Testis (tissue), 3 donors: ENCODE data around the gene CCER1. TPM values are rescaled to one million over a fixed set of nuclear protein-coding genes. Genes with fewer than 3 reads are reported as not detected.

Experiments used
- DNase-seq: peaks from one replicate; pipeline ENCODE4 v3.0.0-alpha.2; 2019
- H3K27ac ChIP-seq, 2 donors: fragments of 200-600 bp; sonication (generic); one replicate each; pipeline ENCODE4 v1.5.1; 2019
- H3K27me3 ChIP-seq: fragments of 200-600 bp; sonication (generic); one replicate; pipeline ENCODE4 v1.5.1; 2019
- H3K36me3 ChIP-seq: fragments of 200-600 bp; sonication (generic); one replicate; pipeline ENCODE4 v1.5.1; 2017; ENCODE audit warnings: low read depth; ENCODE audit errors: missing control alignments
- H3K4me1 ChIP-seq: fragments of 200-600 bp; sonication (generic); one replicate; pipeline ENCODE4 v1.5.1; 2019
- H3K4me3 ChIP-seq, 2 donors: fragments of 200-600 bp; sonication (generic); one replicate each; pipeline ENCODE4 v1.5.1; 2017 to 2019
- H3K9me3 ChIP-seq: fragments of 200-600 bp; sonication (generic); one replicate; pipeline ENCODE4 v1.5.1; 2017
- POLR2A ChIP-seq: fragments of 450-650 bp; IDR thresholded peaks from one replicate; pipeline ENCODE4 v1.6.1; 2017; ENCODE audit warnings: antibody characterized with exemption, mild to moderate bottlenecking, moderate library complexity
- WGBS, 2 donors: methylation state at CpG; one replicate each; pipeline ENCODE4 v1.1.5; 2018; 5-methylcytosine and 5-hydroxymethylcytosine counted together
- intact Hi-C: fragments of 100-400 bp; cut with DNase I; formaldehyde crosslinking; loops from one replicate; pipeline ENCODE4 v1.15.1; 2023; ENCODE audit warnings: low total_unique reads
- polyA plus RNA-seq: library from polyadenylated mRNA; stranded (reverse); fragments of 350-450 nt; fragmentation: Illumina TruSeq; extraction: RNeasy Lipid Tissue Mini Kit (QIAGEN cat#74804); gene quantifications from one replicate; pipeline ENCODE4 v1.2.3, GENCODE V29; 2014; ENCODE audit warnings: low read depth, low replicate concordance; ENCODE audit not compliant: insufficient read depth
- total RNA-seq, 2 donors: library from RNA; depleted of rRNA; stranded (reverse); fragments of >200 nt; gene quantifications; one replicate each; pipeline ENCODE4 v1.2.3, GENCODE V29; 2016
- TF ChIP-seq, protein P1 (sequence below), 3 experiments: fragments of 450-650 bp in 2 of 3; fragments of 200-600 bp in 1 of 3; sonication (generic) in 1 of 3; IDR thresholded peaks; one replicate each; pipeline ENCODE4 v1.5.1; 2016 to 2019; ENCODE audit warnings: antibody characterized with exemption in 3 of 3, mild to moderate bottlenecking in 2 of 3, moderate library complexity in 1 of 3

Gene CCER1
- total and polyA plus RNA-seq, 3 donors from 2014 or later, result 17.8 to 77.3 (median 58.6) TPM

GRCh38 chr12:90995010-90995409, 40.0 kb upstream of the CCER1 start:
- WGBS, 2 donors, result 59 to 62% methylated on average over 2 of the region's 2 CpGs
- no peak for DNase-seq
- Histone ChIP-seq H3K36me3 (no peaks in the 10 kb centered on the region), H3K9me3 (no peaks in the 10 kb centered on the region), H3K27ac (no peak overlapping the region), H3K4me1 (no peaks in the 10 kb centered on the region), H3K4me3 (no peak overlapping the region), H3K27me3 (no peaks in the 10 kb centered on the region)
- intact Hi-C loops, result no loop called here
- TF ChIP-seq POLR2A, result no peak
- TF ChIP-seq, protein P1, sequence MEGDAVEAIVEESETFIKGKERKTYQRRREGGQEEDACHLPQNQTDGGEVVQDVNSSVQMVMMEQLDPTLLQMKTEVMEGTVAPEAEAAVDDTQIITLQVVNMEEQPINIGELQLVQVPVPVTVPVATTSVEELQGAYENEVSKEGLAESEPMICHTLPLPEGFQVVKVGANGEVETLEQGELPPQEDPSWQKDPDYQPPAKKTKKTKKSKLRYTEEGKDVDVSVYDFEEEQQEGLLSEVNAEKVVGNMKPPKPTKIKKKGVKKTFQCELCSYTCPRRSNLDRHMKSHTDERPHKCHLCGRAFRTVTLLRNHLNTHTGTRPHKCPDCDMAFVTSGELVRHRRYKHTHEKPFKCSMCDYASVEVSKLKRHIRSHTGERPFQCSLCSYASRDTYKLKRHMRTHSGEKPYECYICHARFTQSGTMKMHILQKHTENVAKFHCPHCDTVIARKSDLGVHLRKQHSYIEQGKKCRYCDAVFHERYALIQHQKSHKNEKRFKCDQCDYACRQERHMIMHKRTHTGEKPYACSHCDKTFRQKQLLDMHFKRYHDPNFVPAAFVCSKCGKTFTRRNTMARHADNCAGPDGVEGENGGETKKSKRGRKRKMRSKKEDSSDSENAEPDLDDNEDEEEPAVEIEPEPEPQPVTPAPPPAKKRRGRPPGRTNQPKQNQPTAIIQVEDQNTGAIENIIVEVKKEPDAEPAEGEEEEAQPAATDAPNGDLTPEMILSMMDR (IDR thresholded peaks at IDR 0.05), result no peak

DNA sequence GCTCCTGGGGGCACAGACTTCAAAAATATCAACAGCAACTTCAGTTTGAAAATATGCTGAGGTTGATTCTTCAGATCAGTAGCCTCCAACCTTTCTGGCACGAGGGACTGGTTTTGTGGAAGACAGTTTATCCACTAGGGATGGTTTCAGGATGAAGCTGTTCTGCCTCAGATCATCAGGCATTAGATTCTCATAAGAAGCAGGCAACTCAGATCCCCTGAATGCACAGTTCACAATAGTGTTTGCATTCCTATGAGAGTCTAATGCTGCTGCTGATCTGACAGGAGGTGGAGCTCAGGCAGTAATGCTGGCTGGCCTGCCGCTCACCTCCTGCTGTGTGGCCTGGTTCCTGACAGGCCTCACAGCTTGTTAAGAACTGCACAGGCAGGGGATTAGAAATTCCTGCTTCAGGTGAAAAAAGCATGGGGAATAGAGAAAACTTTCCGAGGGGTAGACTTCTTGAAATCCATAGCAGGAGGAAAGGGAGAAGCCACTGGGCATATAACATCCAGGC, 37.0 kb upstream of the CCER1 start:
- H3K4me3 ChIP-seq, result no peak overlapping the region
- WGBS, 2 donors, result 88 to 95% methylated on average over 3 of the region's 3 CpGs
- TF ChIP-seq, protein P1 (IDR thresholded peaks at IDR 0.05), result no peak
- no peaks in the 10 kb centered on the region for H3K27me3 ChIP-seq
- no peak overlapping the region for H3K27ac ChIP-seq
- H3K4me1 ChIP-seq, result no peaks in the 10 kb centered on the region
- DNase-seq, result no peak
- no peaks in the 10 kb centered on the region for H3K36me3 ChIP-seq
- H3K9me3 ChIP-seq, result no peaks in the 10 kb centered on the region
- intact Hi-C loops, result no loop called here

- no peak for DNase-seq
- WGBS, 2 donors, result 53 to 56% methylated on average over 3 of the region's 3 CpGs
- TF ChIP-seq, protein P1 (IDR thresholded peaks at IDR 0.05), result no peak
- no peak for TF ChIP-seq POLR2A
Observed at GRCh38 chr12:90990611-90991010, 35.6 kb upstream of the CCER1 start.

GRCh38 chr12:90989686-90990111, 34.7 kb upstream of the CCER1 start:
- 55 to 83% methylated on average over 1 of the region's 1 CpG for WGBS, 2 donors
- intact Hi-C loops, result no loop called here
- DNase-seq, result no peak
- no peak overlapping the region for H3K27ac ChIP-seq
- H3K27me3 ChIP-seq, result no peaks in the 10 kb centered on the region
- H3K9me3 ChIP-seq, result no peaks in the 10 kb centered on the region
- no peak for TF ChIP-seq POLR2A
- TF ChIP-seq, protein P1 (IDR thresholded peaks at IDR 0.05), result no peak
- H3K4me1 ChIP-seq, result no peaks in the 10 kb centered on the region
- no peak overlapping the region for H3K4me3 ChIP-seq
- H3K36me3 ChIP-seq, result no peaks in the 10 kb centered on the region

More at GRCh38 chr12:90990611-90991010, 35.6 kb upstream of the CCER1 start:
- no peaks in the 10 kb centered on the region for H3K27me3 ChIP-seq
- H3K4me1 ChIP-seq, result no peaks in the 10 kb centered on the region
- H3K27ac ChIP-seq, result no peak overlapping the region
- H3K4me3 ChIP-seq, result no peak overlapping the region
- intact Hi-C loops, result no loop called here
- no peaks in the 10 kb centered on the region for H3K36me3 ChIP-seq
- no peaks in the 10 kb centered on the region for H3K9me3 ChIP-seq

- H3K27me3 ChIP-seq, result no peaks in the 10 kb centered on the region
- no peak overlapping the region for H3K4me3 ChIP-seq
- intact Hi-C loops, result no loop called here
- 96 to 100% methylated on average over 1 of the region's 1 CpG for WGBS, 2 donors
- H3K36me3 ChIP-seq, result no peaks in the 10 kb centered on the region
- no peak overlapping the region for H3K27ac ChIP-seq
- no peak for DNase-seq
- TF ChIP-seq, protein P1 (IDR thresholded peaks at IDR 0.05), result peak in 1 of 3 experiments; percentile 24
- no peak for TF ChIP-seq POLR2A
- no peaks in the 10 kb centered on the region for H3K9me3 ChIP-seq
- H3K4me1 ChIP-seq, result no peaks in the 10 kb centered on the region
Observed at GRCh38 chr12:90987520-90987919, 32.5 kb upstream of the CCER1 start.
